CD4-positive, alpha-beta T cell treated with Interferon alpha-2 for 1 hour (primary cell): Measurements from ENCODE around the gene NAT10.
A peak's percentile ranks its signal among the peaks of the same experiment; 100 is the strongest.
"Not testable (repeated sequence)": the region's sequence is repeated elsewhere in the genome, so short reads cannot be mapped to it uniquely, and the experiment has no call there.

Source experiments
- DNase-seq, 2 donors: peaks; one replicate each; pipeline ENCODE4 v3.0.0-alpha.2; 2020 to 2022

NAT10 gene

GRCh38 chr11:34105079-34105956 is at the start of gene NAT10:
TSS of gene NAT10 (plus strand) at chr11:34105629. CDS start at chr11:34108226, 2,597 bp downstream.
- DNase-seq, result peak; percentile 99

- DNase-seq, result no peak
These were observed 48.8 kb upstream of the NAT10 start for GRCh38 chr11:34056672-34057071.

- DNase-seq, result no peak
These were observed 42.2 kb upstream of the NAT10 start for GRCh38 chr11:34063061-34063795.

GRCh38 chr11:34064291-34064690 is 41.1 kb upstream of the NAT10 start:
- DNase-seq, result no peak

- peak; percentile 1 to 25 for DNase-seq
These were observed 39.8 kb upstream of the NAT10 start for GRCh38 chr11:34065505-34066203.

- DNase-seq, result not testable (repeated sequence)
These were observed 38.7 kb upstream of the NAT10 start for GRCh38 chr11:34066766-34067165.

- DNase-seq, result no peak
These were observed 37.9 kb upstream of the NAT10 start for GRCh38 chr11:34067383-34068065.

GRCh38 chr11:34068111-34068510 is 37.3 kb upstream of the NAT10 start:
- no peak for DNase-seq

- DNase-seq, result not testable (repeated sequence)
These were observed 34.1 kb upstream of the NAT10 start for GRCh38 chr11:34071306-34071705.

GRCh38 chr11:34072041-34072440 is 33.4 kb upstream of the NAT10 start:
- DNase-seq, result no peak

GRCh38 chr11:34072832-34073231 is 32.6 kb upstream of the NAT10 start:
- DNase-seq, result no peak

- no peak for DNase-seq
These were observed 31.0 kb upstream of the NAT10 start for GRCh38 chr11:34074391-34074790.

GRCh38 chr11:34075178-34075820 is 30.1 kb upstream of the NAT10 start:
- no peak for DNase-seq

GRCh38 chr11:34080609-34081008 is 24.8 kb upstream of the NAT10 start:
- no peak for DNase-seq

GRCh38 chr11:34084637-34085036 is 20.8 kb upstream of the NAT10 start:
- DNase-seq, result no peak

- DNase-seq, result peak in 1 of 2 donors; percentile 61
These were observed 18.7 kb upstream of the NAT10 start for GRCh38 chr11:34086554-34087283.

GRCh38 chr11:34091825-34092224 is 13.6 kb upstream of the NAT10 start:
- DNase-seq, result no peak

GRCh38 chr11:34094900-34095299 is 10.5 kb upstream of the NAT10 start:
- not testable (repeated sequence) for DNase-seq

GRCh38 chr11:34098813-34099212 is 6.6 kb upstream of the NAT10 start:
- DNase-seq, result no peak

GRCh38 chr11:34104680-34105078 is 750 bp upstream of the NAT10 start:
- DNase-seq, result no peak

- DNase-seq, result no peak
These were observed 602 bp downstream of the NAT10 start for GRCh38 chr11:34105957-34106504.
